ENCODE measurements around the gene CD1C. TPM values are rescaled to one million over a fixed set of nuclear protein-coding genes. Genes with fewer than 3 reads are reported as not detected.
"Not testable (repeated sequence)": the region's sequence is repeated elsewhere in the genome, so short reads cannot be mapped to it uniquely, and the experiment has no call there.

The CD1C gene
- total RNA-seq, 2 experiments from 2014 or later, result 2.6 to 28.7 TPM

DNA sequence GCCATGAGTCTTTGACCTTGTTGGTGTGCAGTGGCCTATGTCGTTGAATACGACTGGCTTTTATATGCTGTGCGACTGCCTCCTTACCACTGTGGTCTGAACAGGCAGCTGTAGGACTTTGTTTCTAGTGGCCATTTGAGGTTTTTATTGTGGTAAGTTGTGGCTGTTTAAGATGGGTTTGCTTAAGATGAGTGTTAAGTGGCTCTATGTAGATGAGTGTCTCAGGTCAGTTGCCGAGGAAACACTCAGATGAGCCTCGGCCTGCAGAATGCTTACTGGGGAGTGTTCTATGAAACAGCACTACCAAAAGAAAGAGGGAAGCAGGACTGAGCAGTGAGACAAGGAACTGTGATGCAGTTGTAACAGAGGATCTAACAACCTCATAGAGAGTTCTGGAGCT is 14.9 kb upstream of the CD1C start:
- Histone ChIP-seq H2AFZ (ENCODE audit: low read length) (no peak overlapping the region), H3K9me2 (ENCODE audit: insufficient read depth, low read length) (no peaks in the 10 kb centered on the region), H3K79me2 (ENCODE audit: insufficient read depth, low read depth, low read length) (no peaks in the 10 kb centered on the region), H3K4me2 (ENCODE audit: low read length) (no peak overlapping the region), H4K20me1 (ENCODE audit: insufficient read depth, low read length) (no peaks in the 10 kb centered on the region), H3K27ac (ENCODE audit: low read depth, low read length, poor library complexity, severe bottlenecking) (no peak overlapping the region), H3K9me3 (ENCODE audit: low read length) (no peaks in the 10 kb centered on the region), H3K4me1 (ENCODE audit: insufficient read depth, low read length, poor library complexity, severe bottlenecking) (no peaks in the 10 kb centered on the region), H3K4me3 (ENCODE audit: low read depth, low read length, poor library complexity, severe bottlenecking) (no peak overlapping the region), H3K36me3 (ENCODE audit: insufficient read depth, low read length) (no peaks in the 10 kb centered on the region)
- ChIA-PET CTCF (ENCODE audit: unreplicated experiment) (interaction anchor here (0.6 kb wide), 1 partner anchor 97 kb away, joined by 5 read pairs; no protein-coding TSS in a partner anchor), POLR2A (no interaction called here)
- DNase-seq (ENCODE audit: low spot score), result no peak
- intact Hi-C loops (cut with micrococcal nuclease; ENCODE audit: unreplicated experiment), result no loop called here
- BruUV-seq (replicated peaks), result no TSS peak
- TF ChIP-seq CTCF (conservative IDR thresholded peaks at IDR 0.05; ENCODE audit: low read length), result no peak
- no peak for TF ChIP-seq EZH2phosphoT487 (IDR thresholded peaks at IDR 0.05; ENCODE audit: borderline replicate concordance, low read depth, low read length)

DNA sequence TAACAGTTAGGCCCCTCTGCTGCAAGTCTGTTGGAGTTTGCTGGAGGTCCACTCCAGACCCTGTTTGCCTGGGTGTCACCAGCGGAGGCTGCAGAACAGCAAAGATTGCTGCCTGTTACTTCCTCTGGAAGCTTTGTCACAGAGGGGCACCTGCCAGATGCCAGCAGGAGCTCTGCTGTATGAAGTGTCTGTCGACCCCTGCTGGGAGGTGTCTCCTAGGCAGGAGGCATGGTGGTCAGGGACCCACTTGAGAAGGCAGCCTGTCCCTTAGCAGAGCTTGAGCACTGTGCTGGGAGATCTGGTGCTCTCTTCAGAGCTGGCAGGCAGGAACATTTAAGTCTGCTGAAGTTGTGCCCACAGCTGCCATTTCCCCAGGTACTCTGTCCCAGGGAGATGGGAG is 7.3 kb upstream of the CD1C start:
- Histone ChIP-seq H3K9me3 (ENCODE audit: low read length) (peaks cover 22% of the 10 kb centered on the region; the same call in 1 of the 2 replicates), H3K4me1 (ENCODE audit: insufficient read depth, low read length, poor library complexity, severe bottlenecking) (peaks cover 45% of the 10 kb centered on the region)
- H3K4me3 ChIP-seq (ENCODE audit: low read depth, low read length, poor library complexity, severe bottlenecking); intact Hi-C loops (cut with micrococcal nuclease; ENCODE audit: unreplicated experiment); DNase-seq (ENCODE audit: low spot score); H3K27ac ChIP-seq (ENCODE audit: low read depth, low read length, poor library complexity, severe bottlenecking); H4K20me1 ChIP-seq (ENCODE audit: insufficient read depth, low read length); H3K36me3 ChIP-seq (ENCODE audit: insufficient read depth, low read length); H3K4me2 ChIP-seq (ENCODE audit: low read length); BruUV-seq (replicated peaks); H2AFZ ChIP-seq (ENCODE audit: low read length); H3K79me2 ChIP-seq (ENCODE audit: insufficient read depth, low read depth, low read length); CTCF ChIA-PET (ENCODE audit: unreplicated experiment); H3K9me2 ChIP-seq (ENCODE audit: insufficient read depth, low read length): not testable (repeated sequence)
- POLR2A ChIA-PET, result interaction anchor here (0.7 to 1.2 kb wide), 2 partner anchors 8 to 23 kb away, joined by 3 to 4 read pairs; no protein-coding TSS in a partner anchor
- peak; percentile 29; the same call in 1 of the 2 replicates for TF ChIP-seq CTCF (conservative IDR thresholded peaks at IDR 0.05; ENCODE audit: low read length)

DNA sequence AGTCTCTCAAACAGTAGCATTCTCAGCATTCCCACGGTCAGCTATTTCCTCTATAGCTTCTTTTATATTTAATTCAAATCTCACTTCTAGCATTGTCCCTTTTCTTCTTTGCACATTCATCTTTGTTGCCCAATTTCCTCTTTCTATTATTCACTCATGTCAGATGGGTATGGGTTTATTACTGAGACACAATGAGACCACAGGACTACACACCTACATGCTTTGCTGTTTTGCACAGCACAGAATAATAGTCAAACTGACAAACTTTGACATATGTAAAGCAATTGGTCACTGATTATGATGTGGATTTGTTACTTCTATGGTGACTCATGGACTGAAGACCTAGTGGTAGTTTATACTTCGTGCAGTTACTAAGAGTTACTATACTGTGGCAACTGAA is 5.8 kb upstream of the CD1C start:
- TF ChIP-seq CTCF (conservative IDR thresholded peaks at IDR 0.05; ENCODE audit: low read length) (no peak), EZH2phosphoT487 (IDR thresholded peaks at IDR 0.05; ENCODE audit: borderline replicate concordance, low read depth, low read length) (no peak)
- peaks cover 60% of the 10 kb centered on the region for H3K4me1 ChIP-seq (ENCODE audit: insufficient read depth, low read length, poor library complexity, severe bottlenecking)
- peak overlapping the region; percentile 85 for H3K4me2 ChIP-seq (ENCODE audit: low read length)
- no peaks in the 10 kb centered on the region for H3K79me2 ChIP-seq (ENCODE audit: insufficient read depth, low read depth, low read length)
- peak overlapping the region; percentile 42; the same call in 1 of the 2 replicates for H2AFZ ChIP-seq (ENCODE audit: low read length)
- peak; percentile 28 for DNase-seq (ENCODE audit: low spot score)
- H3K36me3 ChIP-seq (ENCODE audit: insufficient read depth, low read length), result no peaks in the 10 kb centered on the region; the same call in 1 of the 2 replicates
- H3K9me2 ChIP-seq (ENCODE audit: insufficient read depth, low read length), result no peaks in the 10 kb centered on the region
- BruUV-seq (replicated peaks), result no TSS peak
- ChIA-PET POLR2A (interaction anchor here (0.6 to 1.8 kb wide), 9 partner anchors 26 to 721 kb away, joined by 3 to 6 read pairs (median 3); no protein-coding TSS in a partner anchor), CTCF (ENCODE audit: unreplicated experiment) (no interaction called here)
- no peaks in the 10 kb centered on the region for H4K20me1 ChIP-seq (ENCODE audit: insufficient read depth, low read length)
- no peak overlapping the region for H3K4me3 ChIP-seq (ENCODE audit: low read depth, low read length, poor library complexity, severe bottlenecking)
- peaks cover 22% of the 10 kb centered on the region; the same call in 1 of the 2 replicates for H3K9me3 ChIP-seq (ENCODE audit: low read length)
- peak overlapping the region; percentile 89 for H3K27ac ChIP-seq (ENCODE audit: low read depth, low read length, poor library complexity, severe bottlenecking)
- intact Hi-C loops (cut with micrococcal nuclease; ENCODE audit: unreplicated experiment), result loop anchor here (2.0 kb wide), 1 partner anchor 35 kb away; no protein-coding TSS in a partner anchor
